GM21717 (cell line): ENCODE results near the gene SPACDR.

Experiments
- ATAC-seq: cut with Tn5 transposase; IDR thresholded peaks from one replicate; pipeline ENCODE4 v1.9.1; 2021; ENCODE audit warnings: mild to moderate bottlenecking, moderate library complexity; ENCODE audit not compliant: unreplicated experiment

SPACDR gene

DNA sequence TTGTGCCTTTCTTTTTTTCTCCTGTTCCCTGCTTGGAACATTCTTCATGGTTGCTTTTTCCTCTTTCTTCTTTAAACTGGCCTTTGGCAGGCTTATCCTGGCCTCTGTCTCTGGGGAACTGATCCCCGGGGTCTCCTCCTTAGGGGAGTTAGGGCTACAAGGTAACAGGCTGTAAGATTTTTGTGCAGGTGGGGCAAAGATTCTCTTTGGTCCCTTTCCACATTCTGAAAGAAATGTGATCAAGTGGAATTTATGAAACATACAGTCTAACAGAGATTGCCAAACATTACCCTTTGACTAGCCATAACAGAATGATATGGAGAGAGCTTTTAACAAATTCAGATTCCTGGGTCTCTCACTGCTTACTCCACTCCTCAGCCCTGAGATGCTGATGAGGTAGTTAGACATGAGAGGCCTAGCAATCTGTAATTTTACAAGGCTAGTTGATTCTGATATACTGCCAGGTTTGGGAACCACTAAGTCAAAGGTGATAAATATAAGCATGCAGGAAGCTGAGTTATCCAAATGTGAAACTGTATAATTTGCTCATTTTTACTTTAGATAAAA lies 44.3 kb downstream of the SPACDR start:
- no peak for ATAC-seq

DNA sequence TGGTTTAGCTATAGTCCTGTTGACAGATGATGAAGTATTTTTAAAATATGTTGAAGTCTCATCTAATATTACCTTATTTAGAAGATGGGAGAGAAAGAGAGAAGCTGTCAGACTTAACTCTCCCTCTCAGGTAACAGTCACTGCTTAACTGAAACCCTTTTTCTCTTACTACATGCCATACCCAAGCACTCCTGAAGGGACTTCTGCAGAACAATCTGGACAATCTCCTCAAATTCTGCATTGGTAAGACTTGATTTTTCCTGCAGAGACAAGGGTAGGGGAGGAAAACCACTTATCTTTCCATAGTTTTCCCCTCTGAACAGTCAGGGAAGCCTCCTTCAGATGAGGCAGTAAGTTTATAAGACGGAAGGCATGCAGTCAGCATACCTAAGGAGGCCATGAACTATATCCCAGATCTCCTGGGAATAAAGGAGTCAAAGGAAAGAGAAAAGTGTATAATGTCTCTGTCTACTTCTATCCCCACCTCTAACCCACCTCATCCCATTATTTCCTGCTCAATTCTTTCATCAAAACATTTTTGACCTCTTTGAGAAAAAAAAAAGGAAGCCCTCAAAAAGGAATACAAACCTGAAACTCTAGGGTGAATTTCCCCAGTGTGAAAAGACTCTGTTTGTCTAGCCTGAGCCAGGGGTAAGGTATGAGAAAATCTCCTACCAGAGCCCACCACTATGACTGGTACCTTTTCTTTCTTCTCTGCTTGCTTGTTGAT lies 45.0 kb downstream of the SPACDR start:
- ATAC-seq, result no peak

DNA sequence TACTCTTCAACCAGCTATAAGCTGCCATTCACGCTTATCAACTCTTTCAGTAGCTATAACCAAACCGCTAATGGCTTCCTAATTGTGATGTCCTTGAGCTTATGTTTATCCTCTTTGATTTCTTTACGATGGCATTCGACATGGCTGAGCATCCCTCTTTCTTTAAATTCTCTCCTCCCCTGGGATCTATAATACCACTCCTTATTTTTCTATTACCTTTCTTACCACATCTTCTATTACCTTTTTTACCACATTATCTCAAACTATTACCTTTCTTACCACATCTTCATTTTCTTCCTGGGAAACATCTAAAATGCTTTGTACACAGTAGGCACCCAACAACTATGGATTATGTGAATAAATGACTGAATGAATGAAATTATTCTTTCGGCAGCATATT lies 48.6 kb downstream of the SPACDR start:
- no peak for ATAC-seq

DNA sequence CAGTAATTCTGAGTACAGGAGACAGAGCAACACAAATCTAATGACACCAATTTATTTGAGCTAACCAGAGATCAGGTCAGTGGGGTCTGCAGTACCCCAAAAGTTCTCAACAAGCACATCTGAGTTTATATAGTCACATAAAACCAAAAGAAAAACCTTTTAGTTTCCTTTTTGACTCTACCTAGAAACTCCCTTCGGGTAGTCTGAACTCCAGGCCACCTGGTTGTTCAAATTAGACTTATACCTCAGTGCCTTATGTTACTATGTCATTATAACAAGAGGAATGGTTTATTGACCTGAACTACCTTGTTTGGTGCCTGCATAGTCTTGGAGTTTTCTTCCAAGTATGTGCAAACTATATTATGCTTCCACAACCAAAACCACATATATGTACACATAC lies 50.2 kb downstream of the SPACDR start:
- no peak for ATAC-seq

DNA sequence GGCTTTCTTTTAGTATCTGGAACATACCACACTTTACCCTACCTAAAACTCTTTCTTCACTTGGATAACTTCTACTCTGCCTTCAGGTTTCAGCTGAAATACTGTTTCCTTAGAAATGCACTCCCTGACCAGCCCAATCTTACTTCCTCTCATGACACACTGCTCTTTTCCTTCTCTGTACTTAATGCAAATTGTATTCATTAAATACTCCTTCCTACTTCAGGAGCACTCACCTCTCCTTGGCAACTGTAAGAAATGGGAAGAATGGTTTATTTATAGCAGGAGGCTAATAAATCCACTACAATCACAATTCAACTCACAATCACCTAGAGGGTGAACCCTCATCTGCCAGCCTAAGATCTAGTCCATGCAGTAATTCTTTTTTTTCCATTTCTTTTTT lies 50.7 kb downstream of the SPACDR start:
- no peak for ATAC-seq

DNA sequence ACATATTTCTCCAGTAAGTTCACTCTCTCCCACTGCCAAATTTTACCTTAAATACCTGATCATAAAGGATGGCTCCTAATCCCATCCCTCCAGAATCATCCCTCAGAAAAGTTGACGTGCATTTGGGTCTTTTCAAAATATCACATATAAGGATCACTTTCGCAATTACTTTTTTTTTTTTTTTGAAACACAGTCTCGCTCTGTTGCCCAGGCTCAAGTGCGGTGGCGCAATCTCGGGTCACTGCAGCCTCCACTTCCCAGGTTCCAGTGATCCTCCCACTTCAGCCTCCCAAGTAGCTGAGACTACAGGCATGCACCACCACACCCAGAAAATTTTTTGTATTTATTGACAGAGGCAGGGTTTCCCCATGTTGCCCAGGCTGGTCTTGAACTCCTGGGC lies 53.0 kb downstream of the SPACDR start:
- ATAC-seq, result no peak

DNA sequence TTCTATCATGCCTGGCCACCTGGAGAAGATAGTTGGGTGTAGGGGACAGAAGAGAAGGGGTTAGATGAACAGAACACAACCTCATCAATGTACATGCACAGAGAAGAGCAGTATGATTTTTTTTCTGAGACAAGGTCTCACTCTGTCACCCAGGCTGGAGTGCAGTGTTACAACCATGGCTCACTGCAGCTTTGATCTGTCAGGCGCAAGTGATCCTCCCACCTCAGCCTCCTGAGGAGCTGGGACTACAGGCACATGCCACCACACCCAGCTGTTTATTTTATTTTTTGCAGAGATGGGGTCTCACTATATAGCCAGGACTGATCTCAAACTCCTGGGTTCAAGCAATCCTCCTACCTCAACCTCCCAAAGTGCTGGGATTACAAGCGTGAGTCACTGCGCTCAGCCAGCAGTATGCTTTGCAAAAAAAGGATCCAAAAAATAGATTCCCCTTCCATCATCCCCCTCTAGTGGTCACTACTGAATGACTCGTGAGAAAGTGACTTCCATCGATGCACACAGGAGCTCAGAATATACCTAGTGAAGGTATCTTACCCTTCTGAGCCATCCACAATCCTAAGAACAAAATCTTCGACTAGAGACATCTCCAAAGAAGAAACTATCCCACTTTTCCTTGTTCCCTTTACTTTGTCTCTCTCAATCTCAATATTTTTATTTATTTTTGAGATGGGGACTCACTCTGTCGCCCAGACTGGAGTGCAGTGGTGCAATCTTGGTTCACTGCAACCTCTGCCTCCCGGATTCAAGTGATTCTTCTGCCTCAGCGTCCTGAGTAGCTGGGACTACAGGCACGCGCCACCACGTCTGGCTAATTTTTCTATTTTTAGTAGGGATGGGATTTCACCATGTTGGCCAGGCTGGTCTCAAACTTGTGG lies 56.5 kb downstream of the SPACDR start:
- ATAC-seq, result peak; percentile 55

DNA sequence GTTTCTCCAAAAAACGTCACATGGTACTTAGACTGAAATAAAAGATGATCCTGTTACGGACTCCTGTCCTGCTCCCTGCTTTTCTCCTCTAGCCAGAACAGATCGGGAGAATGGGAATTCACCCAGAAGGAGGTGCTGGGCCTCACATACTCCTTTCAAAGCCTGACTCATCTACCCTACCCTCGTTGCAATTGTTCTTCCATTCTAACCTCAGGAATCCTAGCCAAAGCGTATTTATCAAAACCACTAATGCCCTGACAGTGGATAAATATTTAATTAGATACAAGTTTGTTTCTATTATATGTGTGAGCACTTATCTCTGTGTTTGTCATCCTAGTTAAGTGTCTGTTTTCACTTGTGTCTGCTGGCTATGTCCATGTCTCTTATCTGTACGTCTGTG lies 57.3 kb downstream of the SPACDR start:
- ATAC-seq, result no peak
